ENCODE results near the gene CD4.

CD4 gene

GRCh38 chr12:6783828-6784227 is 5.5 kb upstream of the CD4 start:
- DNase-seq (ENCODE audit: low spot score): no peak
- TF ChIP-seq CTCF (IDR thresholded peaks at IDR 0.05; ENCODE audit: borderline replicate concordance, control extremely low read depth, extremely low read depth, insufficient read depth, missing control alignments): no peak
- in situ Hi-C loops (cut with MboI; ENCODE audit: low sequenced_read_pairs, unreplicated experiment): loop anchor here (5.0 kb wide), 1 partner anchor 33 kb away; no protein-coding TSS in a partner anchor

GRCh38 chr12:6784296-6784695 is 5.0 kb upstream of the CD4 start:
- no peak for TF ChIP-seq CTCF (IDR thresholded peaks at IDR 0.05; ENCODE audit: borderline replicate concordance, control extremely low read depth, extremely low read depth, insufficient read depth, missing control alignments)
- DNase-seq (ENCODE audit: low spot score): no peak
- in situ Hi-C loops (cut with MboI; ENCODE audit: low sequenced_read_pairs, unreplicated experiment): loop anchor here (5.0 kb wide), 1 partner anchor 33 kb away; no protein-coding TSS in a partner anchor

GRCh38 chr12:6784761-6785160 is 4.6 kb upstream of the CD4 start:
- no peak for DNase-seq (ENCODE audit: low spot score)
- TF ChIP-seq CTCF (IDR thresholded peaks at IDR 0.05; ENCODE audit: borderline replicate concordance, control extremely low read depth, extremely low read depth, insufficient read depth, missing control alignments): no peak
- in situ Hi-C loops (cut with MboI; ENCODE audit: low sequenced_read_pairs, unreplicated experiment): loop anchor here (5.0 kb wide), 1 partner anchor 33 kb away; no protein-coding TSS in a partner anchor

GRCh38 chr12:6786416-6787094 is 2.8 kb upstream of the CD4 start:
- no peak for TF ChIP-seq CTCF (IDR thresholded peaks at IDR 0.05; ENCODE audit: borderline replicate concordance, control extremely low read depth, extremely low read depth, insufficient read depth, missing control alignments)
- in situ Hi-C loops (cut with MboI; ENCODE audit: low sequenced_read_pairs, unreplicated experiment): no loop called here
- no peak for DNase-seq (ENCODE audit: low spot score)

GRCh38 chr12:6787309-6787708 is 2.0 kb upstream of the CD4 start:
- in situ Hi-C loops (cut with MboI; ENCODE audit: low sequenced_read_pairs, unreplicated experiment): no loop called here
- DNase-seq (ENCODE audit: low spot score): no peak
- no peak for TF ChIP-seq CTCF (IDR thresholded peaks at IDR 0.05; ENCODE audit: borderline replicate concordance, control extremely low read depth, extremely low read depth, insufficient read depth, missing control alignments)

GRCh38 chr12:6790496-6791150 is 1.3 kb downstream of the CD4 start:
- in situ Hi-C loops (cut with MboI; ENCODE audit: low sequenced_read_pairs, unreplicated experiment): no loop called here
- DNase-seq (ENCODE audit: low spot score): no peak
- no peak for TF ChIP-seq CTCF (IDR thresholded peaks at IDR 0.05; ENCODE audit: borderline replicate concordance, control extremely low read depth, extremely low read depth, insufficient read depth, missing control alignments)

Measured in GM13976 (cell line).